K562 (cell line): Measurements from ENCODE around the gene SERP1. TPM values are rescaled to one million over a fixed set of nuclear protein-coding genes. Genes with fewer than 3 reads are reported as not detected.
A peak's percentile ranks its signal among the peaks of the same experiment; 100 is the strongest.

ENCODE experiments used
- ATAC-seq: fragments of 200-7000 bp; cut with Tn5 transposase; 3 replicates; pipeline ENCODE4 v1.9.1; 2020; ENCODE audit warnings: moderate library complexity
- BruUV-seq: library from RNA; stranded (reverse); fragments of 400-500 nt; replicated peaks from 2 replicates; lab custom pipeline; 2021; lab: Mats Ljungman, UMichigan
- CTCF ChIA-PET: fragments of 300-600 bp; formaldehyde crosslinking; extraction: SDS; loops from one replicate; lab custom pipeline; 2021; ENCODE audit warnings: low intra/inter-chr PET ratio; lab: Yijun Ruan, JAX
- POLR2A ChIA-PET: fragments of 300-600, 350-650 bp; sonication (Branson Sonifier 250); formaldehyde crosslinking; extraction: SDS; loops from one replicate; lab custom pipeline; 2021; ENCODE audit warnings: antibody characterized with exemption, inconsistent platforms; lab: Yijun Ruan, JAX
- DNase-seq, 4 experiments: peaks; one replicate each; pipeline versions ENCODE4 v3.0.0 to v3.0.0-alpha.2; 2011 to 2018; ENCODE audit warnings: low spot score in 3 of 4, mixed read lengths in 3 of 4; ENCODE audit errors: extremely low read depth in 1 of 4
- FAIRE-seq: peaks from 2 replicates; lab custom pipeline; 2011; peaks lifted over from hg19 to GRCh38; lab: Jason Lieb, UNC
- H2AFZ ChIP-seq: 2 replicates; pipeline ENCODE4 v1.6.0; 2011; ENCODE audit warnings: low read depth, low read length, control low read depth, inconsistent platforms
- H3K27ac ChIP-seq: fragments of 200-600 bp; 3 replicates; pipeline ENCODE4 v1.8.0; 2011; ENCODE audit warnings: low read depth, mild to moderate bottlenecking, control low read depth, inconsistent platforms, low read length, moderate library complexity, mixed read lengths; ENCODE audit errors: extremely low read depth
- H3K27me3 ChIP-seq, 2 experiments: fragments of 300-600 bp in 1 of 2; 2 replicates in 1 of 2; 3 replicates in 1 of 2; pipeline versions ENCODE4 v1.6.0 to v1.8.0; 2011; ENCODE audit warnings: inconsistent platforms in 2 of 2, low read length in 2 of 2, mild to moderate bottlenecking in 1 of 2, mixed read lengths in 1 of 2, moderate library complexity in 1 of 2; ENCODE audit not compliant: control insufficient read depth in 2 of 2, insufficient read depth in 2 of 2
- H3K36me3 ChIP-seq: fragments of 300-600 bp; 3 replicates; pipeline ENCODE4 v1.8.0; 2011; ENCODE audit warnings: mild to moderate bottlenecking, low read length, inconsistent platforms; ENCODE audit not compliant: control insufficient read depth, insufficient read depth
- H3K4me1 ChIP-seq, 2 experiments: fragments of 200-600 bp in 1 of 2; replicated peaks in 1 of 2; 2 replicates in 1 of 2; 3 replicates in 1 of 2; pipeline versions ENCODE4 v1.5.1 to v1.8.0; 2011; ENCODE audit warnings: inconsistent platforms in 2 of 2, low read length in 2 of 2, mild to moderate bottlenecking in 1 of 2, mixed read lengths in 1 of 2, moderate library complexity in 1 of 2; ENCODE audit not compliant: control insufficient read depth in 2 of 2, insufficient read depth in 2 of 2
- H3K4me2 ChIP-seq: 2 replicates; pipeline ENCODE4 v1.6.1; 2011; ENCODE audit warnings: low read length, control low read depth, inconsistent platforms, mixed read lengths; ENCODE audit not compliant: insufficient read depth
- H3K4me3 ChIP-seq: fragments of 200-600 bp; sonication (generic), shearing (Covaris generic); 2 replicates; pipeline ENCODE4 v1.5.1; 2016; ENCODE audit warnings: control low read depth, inconsistent platforms
- H3K79me2 ChIP-seq: fragments of 200-600 bp; 3 replicates; pipeline ENCODE4 v1.8.0; 2011; ENCODE audit warnings: low read length, inconsistent platforms; ENCODE audit not compliant: control insufficient read depth, insufficient read depth
- H3K9ac ChIP-seq, 2 experiments: 2 replicates each; pipeline versions ENCODE4 v1.6.0 to v1.6.1; 2011; ENCODE audit warnings: low read depth in 2 of 2, low read length in 2 of 2, control low read depth in 1 of 2, inconsistent platforms in 1 of 2, mild to moderate bottlenecking in 1 of 2, mixed read lengths in 1 of 2; ENCODE audit not compliant: insufficient read depth in 1 of 2
- H3K9me1 ChIP-seq: one replicate; pipeline ENCODE4 v1.6.0; 2011; ENCODE audit warnings: inconsistent platforms, mild to moderate bottlenecking, low read length, moderate library complexity; ENCODE audit not compliant: control insufficient read depth, insufficient read depth
- H3K9me3 ChIP-seq: replicated peaks from 2 replicates; pipeline ENCODE4 v1.5.1; 2011; ENCODE audit warnings: low read depth, low read length, inconsistent platforms; ENCODE audit not compliant: control insufficient read depth, insufficient read depth
- H4K20me1 ChIP-seq: replicated peaks from 2 replicates; pipeline ENCODE4 v1.6.1; 2011; ENCODE audit warnings: low read length, inconsistent platforms, mixed read lengths; ENCODE audit not compliant: control insufficient read depth, insufficient read depth
- BCLAF1 ChIP-seq, 2 experiments: fragments of 450-650 bp in 1 of 2; IDR thresholded peaks; 2 replicates each; pipeline ENCODE4 v1.6.1; 2011 to 2017; ENCODE audit warnings: low read depth in 2 of 2, antibody characterized with exemption in 1 of 2, borderline replicate concordance in 1 of 2, low read length in 1 of 2, mild to moderate bottlenecking in 1 of 2, mixed read lengths in 1 of 2; ENCODE audit not compliant: control insufficient read depth in 1 of 2
- FUS ChIP-seq: fragments of 200-400 bp; formaldehyde crosslinking; optimal IDR thresholded peaks from 2 replicates; pipeline ENCODE3; 2017; ENCODE audit warnings: low read depth, low read length
- GATA2 ChIP-seq: sonication (generic); formaldehyde crosslinking; IDR thresholded peaks from 2 replicates; pipeline ENCODE4 v1.4.0; 2020; ENCODE audit warnings: mild to moderate bottlenecking, missing genetic modification reagents
- HBP1 ChIP-seq: fragments of 450-650 bp; formaldehyde crosslinking; IDR thresholded peaks from 2 replicates; pipeline ENCODE4 v1.4.0; 2022; ENCODE audit warnings: missing genetic modification characterization
- HNRNPLL ChIP-seq: fragments of 200-400 bp; formaldehyde crosslinking; IDR thresholded peaks from 2 replicates; pipeline ENCODE4 v1.6.1; 2017; ENCODE audit warnings: low read length, low read depth, mild to moderate bottlenecking; ENCODE audit not compliant: poor library complexity, severe bottlenecking
- JUNB ChIP-seq: fragments of 450-650 bp; formaldehyde crosslinking; conservative IDR thresholded peaks from 2 replicates; pipeline ENCODE4 v1.4.0; 2020; ENCODE audit warnings: mild to moderate bottlenecking
- NCOA2 ChIP-seq, 2 experiments: fragments of 450-650 bp; IDR thresholded peaks; 2 replicates each; pipeline ENCODE4 v1.6.1; 2018; ENCODE audit warnings: mild to moderate bottlenecking in 2 of 2, moderate library complexity in 1 of 2; ENCODE audit not compliant: partially characterized antibody in 2 of 2
- TRIM24 ChIP-seq, 2 experiments: fragments of 450-650 bp; IDR thresholded peaks; 2 replicates each; pipeline ENCODE4 v1.6.1; 2016
- ZBTB1 ChIP-seq: sonication (generic); formaldehyde crosslinking; IDR thresholded peaks from 2 replicates; pipeline ENCODE4 v1.8.1; 2023; ENCODE audit warnings: missing genetic modification reagents, low read depth, mild to moderate bottlenecking, borderline replicate concordance
- ZFP91 ChIP-seq: sonication (generic); formaldehyde crosslinking; IDR thresholded peaks from 2 replicates; pipeline ENCODE4 v1.8.0; 2022; ENCODE audit warnings: mild to moderate bottlenecking, missing genetic modification reagents
- ZNF512 ChIP-seq: IDR thresholded peaks from 2 replicates; pipeline ENCODE4 v1.6.1; 2016; ENCODE audit warnings: missing genetic modification characterization, missing compliant biosample characterization
- WGBS: fragments of 100-300 bp; shearing (Covaris generic); methylation state at CpG from one replicate; pipeline ENCODE4 v1.1.6; 2016; ENCODE audit warnings: low coverage, mixed read lengths; ENCODE audit not compliant: insufficient coverage; ENCODE audit errors: missing lambda C conversion rate; 5-methylcytosine and 5-hydroxymethylcytosine counted together
- in situ Hi-C: fragments of 300-500 bp; cut with MboI; formaldehyde crosslinking; loops from 4 replicates; pipeline ENCODE4 v1.15.0; 2018; ENCODE audit warnings: inconsistent platforms, mixed read lengths
- intact Hi-C: fragments of 100-400 bp; cut with micrococcal nuclease; formaldehyde crosslinking; loops from 2 replicates; pipeline ENCODE4 v1.14.2; 2022
- polyA plus RNA-seq, 8 experiments: library from polyadenylated mRNA; depleted of rRNA in 4 of 8; stranded (reverse) in 5 of 8; unstranded in 3 of 8; fragments of >200 nt; fragmentation: Nextera tagmentation in 2 of 8; fragmentation: Illumina TruSeq in 1 of 8; extraction: Ambion mirVana in 2 of 8; extraction: Trizol in 1 of 8; gene quantifications; 2 replicates each; pipeline versions ENCODE4 v1.2.1 to v1.2.3, GENCODE V29; 2011 to 2014; ENCODE audit warnings: inconsistent platforms in 1 of 8, missing spikeins in 1 of 8
- total RNA-seq, 7 experiments: library from RNA; depleted of rRNA in 6 of 7; stranded (reverse); fragments of >200 nt in 6 of 7; fragmentation: Illumina TruSeq in 2 of 7; extraction: Trizol in 2 of 7; gene quantifications; 2 replicates each; pipeline versions ENCODE4 v1.2.1 to v1.2.3, GENCODE V29; 2011 to 2021; ENCODE audit warnings: low replicate concordance in 1 of 7

SERP1 gene
- total and polyA plus RNA-seq, 9 of the 15 experiments (the other 6 are each of a cell fraction or from before 2014, with no cell fraction given): 38.6 to 443 (median 121) TPM

- Histone ChIP-seq H3K4me1 (peaks cover 0 to 26% of the 10 kb centered on the region in 2 experiments; a peak in 4 of 5 replicates), H3K36me3 (no peaks in the 10 kb centered on the region), H2AFZ (peak overlapping the region; percentile 34; the same call in 1 of the 2 replicates), H3K4me2 (no peak overlapping the region), H3K27ac (peak overlapping the region; percentile 40; the same call in 1 of the 3 replicates), H3K27me3 (no peaks in the 10 kb centered on the region), H3K79me2 (no peaks in the 10 kb centered on the region), H3K4me3 (no peak overlapping the region), H4K20me1 (no peaks in the 10 kb centered on the region), H3K9ac (no peak overlapping the region), H3K9me1 (no peaks in the 10 kb centered on the region), H3K9me3 (peaks cover 4% of the 10 kb centered on the region; the same call in 1 of the 2 replicates)
- POLR2A ChIA-PET: interaction anchor here (0.7 to 1.8 kb wide), 2 partner anchors 40 to 90 kb away, joined by 3 to 5 read pairs; partner anchors contain the start of gene TSC22D2
- no TSS peak for BruUV-seq
- WGBS: 0% methylated on average over 2 of the region's 2 CpGs
- in situ Hi-C loops (no loop called here), intact Hi-C loops (loop anchor here (5.0 to 10.0 kb wide), 2 partner anchors 126 to 563 kb away; no protein-coding TSS in a partner anchor)
- ATAC-seq (peak; percentile 65), FAIRE-seq (peak; percentile 23), DNase-seq (peak; percentile 46 to 63 (median 56))
- CTCF ChIA-PET: interaction anchor here (0.6 to 0.9 kb wide), 2 partner anchors 84 to 88 kb away, joined by 3 read pairs; no protein-coding TSS in a partner anchor
- TF ChIP-seq JUNB (peak; percentile 71), HBP1 (CRISPR knock-in tag) (no peak), ZBTB1 (CRISPR knock-in tag) (no peak), HNRNPLL (no peak), NCOA2 (IDR thresholded peaks at IDR 0.05; ENCODE audit: partially characterized antibody in 2 of 2) (no peak), FUS (no peak), ZFP91 (CRISPR knock-in tag) (no peak), ZNF512 (no peak), BCLAF1 (IDR thresholded peaks at IDR 0.05; ENCODE audit: borderline replicate concordance in 1 of 2, control insufficient read depth in 1 of 2, low read depth in 2 of 2, low read length in 1 of 2) (no peak), TRIM24 (IDR thresholded peaks at IDR 0.05) (peak in 1 of 2 experiments; percentile 79; a peak in 1 of 4 replicates), GATA2 (CRISPR knock-in tag) (peak; percentile 15; the same call in 1 of the 2 replicates)
Observed at GRCh38 chr3:150497956-150498355, 48.3 kb downstream of the SERP1 start.
